Measurements from ENCODE around the gene NUAK1.

The NUAK1 gene

DNA sequence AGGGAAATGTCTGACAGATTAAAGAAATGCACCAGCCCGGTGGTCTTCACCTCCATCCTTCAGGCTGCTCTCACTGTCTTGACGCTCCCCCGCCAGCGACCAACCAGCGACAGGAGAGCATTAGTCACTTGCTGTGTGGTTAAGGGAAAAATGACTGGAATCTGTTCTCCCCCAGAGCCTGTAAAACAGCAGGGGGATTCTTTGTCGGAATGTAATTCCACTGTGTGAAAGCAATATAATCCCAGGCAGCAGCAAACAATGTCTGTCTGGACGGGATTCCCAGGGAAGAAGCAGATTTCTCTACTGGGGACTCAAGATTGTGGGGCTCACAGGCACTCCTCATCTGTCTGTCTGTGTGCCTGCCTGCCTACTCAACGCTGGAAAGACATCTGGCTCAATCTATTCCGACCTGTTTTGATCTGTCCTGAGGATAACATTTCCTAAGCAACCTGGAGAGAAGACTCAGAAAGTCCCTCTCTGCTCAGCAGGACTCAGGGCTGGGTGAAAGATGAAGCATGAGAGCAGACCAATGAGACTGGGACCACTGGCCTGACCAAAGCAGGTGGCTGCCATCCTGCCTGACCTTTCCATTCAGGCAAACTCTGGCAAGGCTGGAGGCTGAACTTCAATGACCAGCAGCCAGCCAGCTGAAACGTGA lies 54.6 kb downstream of the NUAK1 start:
- ChIA-PET POLR2A (no interaction called here), CTCF (interaction anchor here (1.0 kb wide), 1 partner anchor 52 kb away, joined by 3 read pairs; no protein-coding TSS in a partner anchor)
- H3K4me3 ChIP-seq (ENCODE audit: low read depth, low read length): peak overlapping the region; percentile 24
- TF ChIP-seq, protein P1, sequence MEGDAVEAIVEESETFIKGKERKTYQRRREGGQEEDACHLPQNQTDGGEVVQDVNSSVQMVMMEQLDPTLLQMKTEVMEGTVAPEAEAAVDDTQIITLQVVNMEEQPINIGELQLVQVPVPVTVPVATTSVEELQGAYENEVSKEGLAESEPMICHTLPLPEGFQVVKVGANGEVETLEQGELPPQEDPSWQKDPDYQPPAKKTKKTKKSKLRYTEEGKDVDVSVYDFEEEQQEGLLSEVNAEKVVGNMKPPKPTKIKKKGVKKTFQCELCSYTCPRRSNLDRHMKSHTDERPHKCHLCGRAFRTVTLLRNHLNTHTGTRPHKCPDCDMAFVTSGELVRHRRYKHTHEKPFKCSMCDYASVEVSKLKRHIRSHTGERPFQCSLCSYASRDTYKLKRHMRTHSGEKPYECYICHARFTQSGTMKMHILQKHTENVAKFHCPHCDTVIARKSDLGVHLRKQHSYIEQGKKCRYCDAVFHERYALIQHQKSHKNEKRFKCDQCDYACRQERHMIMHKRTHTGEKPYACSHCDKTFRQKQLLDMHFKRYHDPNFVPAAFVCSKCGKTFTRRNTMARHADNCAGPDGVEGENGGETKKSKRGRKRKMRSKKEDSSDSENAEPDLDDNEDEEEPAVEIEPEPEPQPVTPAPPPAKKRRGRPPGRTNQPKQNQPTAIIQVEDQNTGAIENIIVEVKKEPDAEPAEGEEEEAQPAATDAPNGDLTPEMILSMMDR (IDR thresholded peaks at IDR 0.05; ENCODE audit: insufficient read depth, low read length, missing control alignments): no peak
- DNase-seq (ENCODE audit: low read depth, low spot score): peak; percentile 88

GRCh38 chr12:106082216-106083175 lies 56.3 kb downstream of the NUAK1 start:
- POLR2A ChIA-PET: interaction anchor here (0.7 kb wide), 1 partner anchor 57 kb away, joined by 3 read pairs; the partner anchor contains the start of gene NUAK1
- no peak for DNase-seq (ENCODE audit: low read depth, low spot score)
- H3K4me3 ChIP-seq (ENCODE audit: low read depth, low read length): no peak overlapping the region
- TF ChIP-seq, protein P1 (IDR thresholded peaks at IDR 0.05; ENCODE audit: insufficient read depth, low read length, missing control alignments): no peak
- CTCF ChIA-PET: interaction anchor here (1.0 kb wide), 1 partner anchor 50 kb away, joined by 3 read pairs; no protein-coding TSS in a partner anchor

GRCh38 chr12:106081606-106082005 lies 57.1 kb downstream of the NUAK1 start:
- ChIA-PET POLR2A (interaction anchor here (0.7 kb wide), 1 partner anchor 58 kb away, joined by 3 read pairs; the partner anchor contains the start of gene NUAK1), CTCF (no interaction called here)
- DNase-seq (ENCODE audit: low read depth, low spot score): no peak
- no peak overlapping the region for H3K4me3 ChIP-seq (ENCODE audit: low read depth, low read length)
- TF ChIP-seq, protein P1 (IDR thresholded peaks at IDR 0.05; ENCODE audit: insufficient read depth, low read length, missing control alignments): no peak

- no peak for DNase-seq (ENCODE audit: low read depth, low spot score)
- H3K4me3 ChIP-seq (ENCODE audit: low read depth, low read length): no peak overlapping the region
- CTCF ChIA-PET: interaction anchor here (2.0 kb wide), 1 partner anchor 375 kb away, joined by 6 read pairs; no protein-coding TSS in a partner anchor
- TF ChIP-seq, protein P1 (IDR thresholded peaks at IDR 0.05; ENCODE audit: insufficient read depth, low read length, missing control alignments): no peak
- POLR2A ChIA-PET: interaction anchor here (1.5 kb wide), 2 partner anchors 50 to 54 kb away, joined by 4 to 5 read pairs; no protein-coding TSS in a partner anchor
Observed at GRCh38 chr12:106080791-106081170, 58.0 kb downstream of the NUAK1 start.

- H3K4me3 ChIP-seq (ENCODE audit: low read depth, low read length): no peak overlapping the region
- POLR2A ChIA-PET: interaction anchor here (1.5 kb wide), 2 partner anchors 50 to 54 kb away, joined by 4 to 5 read pairs; no protein-coding TSS in a partner anchor
- TF ChIP-seq, protein P1 (IDR thresholded peaks at IDR 0.05; ENCODE audit: insufficient read depth, low read length, missing control alignments): no peak
- CTCF ChIA-PET: interaction anchor here (1.5 to 2.6 kb wide), 3 partner anchors 10 to 374 kb away, joined by 6 to 9 read pairs (median 6); no protein-coding TSS in a partner anchor
- DNase-seq (ENCODE audit: low read depth, low spot score): peak; percentile 77
Observed at GRCh38 chr12:106080041-106080790, 58.5 kb downstream of the NUAK1 start.

Data from AG04449 (cell line).